Measurements from ENCODE around the gene TLE5.

Gene TLE5, protein sequence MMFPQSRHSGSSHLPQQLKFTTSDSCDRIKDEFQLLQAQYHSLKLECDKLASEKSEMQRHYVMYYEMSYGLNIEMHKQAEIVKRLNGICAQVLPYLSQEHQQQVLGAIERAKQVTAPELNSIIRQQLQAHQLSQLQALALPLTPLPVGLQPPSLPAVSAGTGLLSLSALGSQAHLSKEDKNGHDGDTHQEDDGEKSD
- long read RNA-seq, transcript AES-207 (6 exons, 942 nt) = minor isoform, 6 of 118 reads
- long read RNA-seq, transcript AES-201 (7 exons, 1,884 nt) = major isoform, 93 of 118 reads
- long read RNA-seq, transcript AES-202 (7 exons, 1,608 nt) = minor isoform, 9 of 118 reads
- long read RNA-seq, partial matches to known transcripts = 0 of 118 reads
- long read RNA-seq, other reads (novel, unspliced or antisense) = 10 of 118 reads

DNA sequence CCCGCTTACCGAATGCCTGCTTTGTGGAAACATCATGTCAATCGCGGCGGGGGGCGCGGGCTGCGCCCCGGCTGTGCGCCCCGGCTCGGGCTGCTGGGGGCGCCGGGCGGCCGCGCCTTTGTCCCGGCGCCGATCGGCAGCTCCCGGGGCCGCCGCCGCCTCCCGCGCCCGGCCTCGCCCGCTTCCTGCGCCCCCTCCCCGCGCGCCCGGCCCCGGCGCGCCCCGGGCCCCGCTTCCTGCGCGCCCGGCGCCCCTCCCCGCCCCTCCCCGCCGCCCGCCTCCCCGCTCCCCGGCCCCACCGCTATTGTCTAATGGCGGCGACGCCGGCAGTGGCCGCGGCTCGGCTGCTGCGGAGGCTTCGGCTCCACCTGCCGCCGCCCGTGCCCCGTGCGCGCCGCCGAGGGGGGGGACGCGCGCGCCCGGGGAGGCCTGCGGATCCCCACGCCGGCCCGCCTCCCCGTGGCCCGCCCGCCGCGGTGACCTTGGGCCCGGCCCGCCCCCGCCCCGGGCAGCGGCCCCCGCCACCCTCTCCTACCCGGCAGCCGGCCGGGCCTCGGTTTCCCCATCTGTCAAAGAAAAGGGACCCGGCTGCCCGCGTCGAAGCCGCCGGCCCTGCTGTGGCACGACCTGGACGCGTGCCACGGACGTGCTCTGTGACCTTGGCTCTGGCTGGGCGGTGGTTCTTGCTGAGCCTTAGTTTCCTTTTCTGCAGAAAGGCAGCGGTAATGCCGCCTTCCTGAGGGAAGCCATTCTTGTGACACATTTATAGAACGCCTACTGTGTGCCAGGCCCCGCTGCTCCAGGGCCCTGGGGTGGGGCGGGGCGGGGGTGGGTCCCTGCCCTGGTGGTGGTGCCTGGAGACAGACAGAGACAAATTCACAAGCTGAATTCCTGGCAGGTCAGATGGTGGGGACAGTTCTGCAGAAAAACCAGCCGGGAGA, at the start of gene TLE5:
Gene TLE5, minus strand, starts transcription at position 331 of the 941 bp plus-strand sequence. Its CDS starts 295 bp downstream, at position 36.
- Histone ChIP-seq H3K27ac (replicated peaks) (no peak within 1 kb of the TSS; the same call in 1 of the 2 replicates), H3K4me3 (replicated peaks; ENCODE audit: insufficient read depth, low read length) (peak within 1 kb of the TSS; percentile 60), H3K27me3 (ENCODE audit: insufficient read depth, poor library complexity, severe bottlenecking) (peaks cover 5% of the 10 kb centered on the region)
- DNase-seq (ENCODE audit: low read depth in 1 of 2, low spot score in 1 of 2) = no peak
- no peak for TF ChIP-seq GABPA (IDR thresholded peaks at IDR 0.05; ENCODE audit: low read depth)
- no peak for TF ChIP-seq SPI1 (IDR thresholded peaks at IDR 0.05; ENCODE audit: borderline replicate concordance, low read depth)
- TF ChIP-seq, protein P1, sequence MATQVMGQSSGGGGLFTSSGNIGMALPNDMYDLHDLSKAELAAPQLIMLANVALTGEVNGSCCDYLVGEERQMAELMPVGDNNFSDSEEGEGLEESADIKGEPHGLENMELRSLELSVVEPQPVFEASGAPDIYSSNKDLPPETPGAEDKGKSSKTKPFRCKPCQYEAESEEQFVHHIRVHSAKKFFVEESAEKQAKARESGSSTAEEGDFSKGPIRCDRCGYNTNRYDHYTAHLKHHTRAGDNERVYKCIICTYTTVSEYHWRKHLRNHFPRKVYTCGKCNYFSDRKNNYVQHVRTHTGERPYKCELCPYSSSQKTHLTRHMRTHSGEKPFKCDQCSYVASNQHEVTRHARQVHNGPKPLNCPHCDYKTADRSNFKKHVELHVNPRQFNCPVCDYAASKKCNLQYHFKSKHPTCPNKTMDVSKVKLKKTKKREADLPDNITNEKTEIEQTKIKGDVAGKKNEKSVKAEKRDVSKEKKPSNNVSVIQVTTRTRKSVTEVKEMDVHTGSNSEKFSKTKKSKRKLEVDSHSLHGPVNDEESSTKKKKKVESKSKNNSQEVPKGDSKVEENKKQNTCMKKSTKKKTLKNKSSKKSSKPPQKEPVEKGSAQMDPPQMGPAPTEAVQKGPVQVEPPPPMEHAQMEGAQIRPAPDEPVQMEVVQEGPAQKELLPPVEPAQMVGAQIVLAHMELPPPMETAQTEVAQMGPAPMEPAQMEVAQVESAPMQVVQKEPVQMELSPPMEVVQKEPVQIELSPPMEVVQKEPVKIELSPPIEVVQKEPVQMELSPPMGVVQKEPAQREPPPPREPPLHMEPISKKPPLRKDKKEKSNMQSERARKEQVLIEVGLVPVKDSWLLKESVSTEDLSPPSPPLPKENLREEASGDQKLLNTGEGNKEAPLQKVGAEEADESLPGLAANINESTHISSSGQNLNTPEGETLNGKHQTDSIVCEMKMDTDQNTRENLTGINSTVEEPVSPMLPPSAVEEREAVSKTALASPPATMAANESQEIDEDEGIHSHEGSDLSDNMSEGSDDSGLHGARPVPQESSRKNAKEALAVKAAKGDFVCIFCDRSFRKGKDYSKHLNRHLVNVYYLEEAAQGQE (IDR thresholded peaks at IDR 0.05; ENCODE audit: insufficient replicate concordance, low read depth) = no peak
- TF ChIP-seq, protein P2, sequence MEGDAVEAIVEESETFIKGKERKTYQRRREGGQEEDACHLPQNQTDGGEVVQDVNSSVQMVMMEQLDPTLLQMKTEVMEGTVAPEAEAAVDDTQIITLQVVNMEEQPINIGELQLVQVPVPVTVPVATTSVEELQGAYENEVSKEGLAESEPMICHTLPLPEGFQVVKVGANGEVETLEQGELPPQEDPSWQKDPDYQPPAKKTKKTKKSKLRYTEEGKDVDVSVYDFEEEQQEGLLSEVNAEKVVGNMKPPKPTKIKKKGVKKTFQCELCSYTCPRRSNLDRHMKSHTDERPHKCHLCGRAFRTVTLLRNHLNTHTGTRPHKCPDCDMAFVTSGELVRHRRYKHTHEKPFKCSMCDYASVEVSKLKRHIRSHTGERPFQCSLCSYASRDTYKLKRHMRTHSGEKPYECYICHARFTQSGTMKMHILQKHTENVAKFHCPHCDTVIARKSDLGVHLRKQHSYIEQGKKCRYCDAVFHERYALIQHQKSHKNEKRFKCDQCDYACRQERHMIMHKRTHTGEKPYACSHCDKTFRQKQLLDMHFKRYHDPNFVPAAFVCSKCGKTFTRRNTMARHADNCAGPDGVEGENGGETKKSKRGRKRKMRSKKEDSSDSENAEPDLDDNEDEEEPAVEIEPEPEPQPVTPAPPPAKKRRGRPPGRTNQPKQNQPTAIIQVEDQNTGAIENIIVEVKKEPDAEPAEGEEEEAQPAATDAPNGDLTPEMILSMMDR (IDR thresholded peaks at IDR 0.05; ENCODE audit: insufficient read depth, low read length) = no peak
- no peak for TF ChIP-seq POLR2AphosphoS5 (IDR thresholded peaks at IDR 0.05; ENCODE audit: low read depth)

DNA sequence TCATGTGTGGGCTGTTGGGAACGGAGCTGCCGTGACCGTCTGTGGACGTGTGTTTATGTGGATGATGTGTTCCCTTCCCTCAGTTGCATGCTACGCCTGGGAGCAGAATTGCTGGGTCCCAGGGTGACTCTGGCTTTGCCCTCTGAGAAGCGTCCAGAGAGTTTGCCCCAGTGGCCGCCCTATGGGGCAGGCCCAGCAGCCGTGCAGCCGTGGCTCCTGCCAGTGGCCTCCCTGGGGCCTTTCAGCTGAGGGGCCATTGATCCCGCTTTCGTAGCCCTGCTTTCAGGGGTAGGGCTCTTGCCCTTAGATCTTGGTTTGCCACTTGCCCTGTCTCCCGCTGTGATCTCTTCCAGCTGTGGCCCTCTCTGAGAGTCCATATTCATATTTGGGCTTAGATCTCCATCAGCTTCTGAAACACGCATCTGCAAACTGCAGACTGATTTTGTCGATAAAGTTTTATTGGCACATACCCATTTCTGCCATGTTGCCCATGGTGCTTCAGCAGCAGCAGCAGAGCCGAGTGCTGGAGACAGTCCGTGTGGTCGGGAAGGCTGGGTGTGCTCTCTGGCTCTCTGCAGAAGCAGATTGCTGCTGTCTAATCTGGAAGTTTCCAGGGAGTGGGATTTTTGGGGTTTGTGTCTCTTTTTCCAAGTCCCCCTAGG, 49.4 kb upstream of the TLE5 start:
- H3K4me3 ChIP-seq (replicated peaks; ENCODE audit: insufficient read depth, low read length) = no peak overlapping the region
- TF ChIP-seq POLR2AphosphoS5 (IDR thresholded peaks at IDR 0.05; ENCODE audit: low read depth) (no peak), GABPA (IDR thresholded peaks at IDR 0.05; ENCODE audit: low read depth) (no peak), SPI1 (IDR thresholded peaks at IDR 0.05; ENCODE audit: borderline replicate concordance, low read depth) (no peak)
- TF ChIP-seq, protein P2 (IDR thresholded peaks at IDR 0.05; ENCODE audit: insufficient read depth, low read length) = no peak
- TF ChIP-seq, protein P1 (IDR thresholded peaks at IDR 0.05; ENCODE audit: insufficient replicate concordance, low read depth) = no peak
- H3K27ac ChIP-seq (replicated peaks) = no peak overlapping the region
- no peaks in the 10 kb centered on the region for H3K27me3 ChIP-seq (ENCODE audit: insufficient read depth, poor library complexity, severe bottlenecking)
- no peak for DNase-seq (ENCODE audit: low read depth in 1 of 2, low spot score in 1 of 2)

DNA sequence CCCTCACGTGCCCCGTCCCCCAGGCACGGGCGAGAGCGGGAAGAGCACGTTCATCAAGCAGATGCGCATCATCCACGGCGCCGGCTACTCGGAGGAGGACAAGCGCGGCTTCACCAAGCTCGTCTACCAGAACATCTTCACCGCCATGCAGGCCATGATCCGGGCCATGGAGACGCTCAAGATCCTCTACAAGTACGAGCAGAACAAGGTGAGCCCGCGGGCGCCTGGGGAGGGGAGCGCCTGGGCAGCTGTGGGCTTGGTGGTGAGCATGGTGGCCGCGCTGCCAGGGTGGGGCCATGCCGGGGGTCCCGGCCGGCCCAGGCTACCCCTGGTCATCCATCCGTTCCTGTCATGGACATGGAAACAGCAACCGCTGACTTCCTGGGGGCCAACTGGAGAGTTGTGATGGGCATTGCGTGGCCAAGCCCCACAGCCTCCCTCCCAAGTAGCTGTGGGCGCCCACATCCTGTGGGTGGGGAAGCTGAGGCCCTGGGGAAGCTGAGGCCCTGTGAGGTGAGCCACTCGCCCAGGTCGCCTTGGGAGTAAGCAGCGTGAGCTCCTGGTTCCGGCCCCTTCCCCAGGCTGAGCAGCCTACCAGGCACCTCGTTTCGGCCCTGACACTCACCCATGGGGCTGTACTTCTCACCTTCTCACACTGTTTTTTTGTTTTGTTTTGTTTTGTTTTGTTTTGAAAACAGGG, 48.0 kb upstream of the TLE5 start:
- no peak for DNase-seq (ENCODE audit: low read depth in 1 of 2, low spot score in 1 of 2)
- Histone ChIP-seq H3K27ac (replicated peaks) (no peak overlapping the region), H3K4me3 (replicated peaks; ENCODE audit: insufficient read depth, low read length) (no peak overlapping the region), H3K27me3 (ENCODE audit: insufficient read depth, poor library complexity, severe bottlenecking) (no peaks in the 10 kb centered on the region)
- TF ChIP-seq, protein P1 (IDR thresholded peaks at IDR 0.05; ENCODE audit: insufficient replicate concordance, low read depth) = no peak
- TF ChIP-seq, protein P2 (IDR thresholded peaks at IDR 0.05; ENCODE audit: insufficient read depth, low read length) = no peak
- TF ChIP-seq POLR2AphosphoS5 (IDR thresholded peaks at IDR 0.05; ENCODE audit: low read depth) (no peak), SPI1 (IDR thresholded peaks at IDR 0.05; ENCODE audit: borderline replicate concordance, low read depth) (no peak)
